Stimulated activated CD8-positive, alpha-beta memory T cell treated with anti-CD3 and anti-CD28 coated beads, Interleukin-4, amount 100 ng/mL, for 24 hours (primary cell): ENCODE data around the gene CBR3.

Experiments used
- DNase-seq: peaks from one replicate; pipeline ENCODE4 v3.0.0-alpha.2; 2020; ENCODE audit warnings: low read depth

Gene CBR3

DNA sequence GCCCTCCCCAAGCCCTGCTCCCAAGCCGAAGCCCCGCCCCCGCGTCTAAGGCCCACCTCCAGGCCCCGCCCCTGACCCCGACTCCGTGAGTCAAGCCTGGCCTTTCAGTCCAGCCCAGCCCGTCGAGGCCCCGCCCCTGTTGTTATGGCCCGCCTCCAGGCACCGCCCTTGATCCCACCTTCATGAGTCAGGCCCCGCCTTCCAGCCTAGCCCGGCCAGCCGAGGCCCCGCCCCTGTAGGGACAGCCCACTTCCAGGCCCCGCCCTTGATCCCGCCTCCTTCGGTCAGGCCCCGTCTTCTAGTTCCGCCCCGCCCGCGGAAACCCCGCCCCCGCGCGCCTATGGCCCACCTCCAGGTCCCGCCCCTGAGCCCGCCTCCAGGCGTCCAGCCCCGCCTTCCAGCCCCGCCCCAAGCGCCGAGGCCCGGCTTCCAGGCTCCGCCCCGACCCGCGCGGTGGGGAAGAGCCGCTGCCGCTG is 21.5 kb downstream of the CBR3 start:
- peak; percentile 100 for DNase-seq

DNA sequence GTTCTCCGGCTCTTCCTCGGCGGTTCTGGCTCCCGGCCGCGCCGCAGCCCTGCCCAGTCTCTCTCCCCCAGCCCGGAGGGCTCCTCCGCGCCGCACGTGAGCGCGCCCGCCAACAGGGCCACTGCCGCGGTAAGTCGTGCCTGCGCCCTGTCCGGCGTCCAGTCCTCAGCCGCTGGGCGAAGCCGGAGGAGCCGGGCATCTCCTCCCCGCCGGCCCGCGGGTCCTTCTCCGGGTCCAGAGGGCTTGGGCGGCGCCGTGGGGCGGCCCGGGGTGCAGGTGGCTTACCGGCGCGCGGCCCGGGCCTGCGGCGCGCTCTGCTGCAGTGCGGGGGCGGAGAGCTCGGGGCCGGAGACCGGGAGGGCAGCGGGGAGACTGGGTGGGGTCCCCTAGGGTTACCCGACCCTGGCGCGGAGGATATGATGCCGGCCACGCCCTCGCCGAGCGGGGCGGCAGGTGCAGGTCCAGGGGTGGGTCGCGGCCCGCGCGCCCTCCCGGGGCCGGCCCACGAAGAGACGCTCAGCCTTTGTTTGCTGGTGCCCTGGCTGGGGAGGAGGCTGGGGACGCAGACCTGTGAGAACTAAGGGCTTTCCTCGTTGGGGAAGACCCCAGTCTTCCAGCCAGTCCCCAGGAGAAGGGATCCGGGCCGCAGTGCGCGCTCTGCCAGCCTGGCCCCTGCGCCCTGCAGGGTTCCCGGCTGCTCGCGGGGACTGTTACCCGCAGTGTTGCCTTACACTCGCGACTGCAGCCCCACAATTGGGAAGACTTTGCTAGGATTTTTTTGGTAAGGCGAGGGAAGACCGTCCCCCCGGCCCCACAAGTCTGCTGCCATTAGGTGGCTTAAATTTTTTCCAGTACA is 22.2 kb downstream of the CBR3 start, which contains the start of gene DOP1B:
Gene DOP1B, plus strand, starts transcription at position 10 of the 856 bp plus-strand sequence. CDS start 7,910 bp downstream, outside the sequence.
- peak; percentile 19 for DNase-seq

DNA sequence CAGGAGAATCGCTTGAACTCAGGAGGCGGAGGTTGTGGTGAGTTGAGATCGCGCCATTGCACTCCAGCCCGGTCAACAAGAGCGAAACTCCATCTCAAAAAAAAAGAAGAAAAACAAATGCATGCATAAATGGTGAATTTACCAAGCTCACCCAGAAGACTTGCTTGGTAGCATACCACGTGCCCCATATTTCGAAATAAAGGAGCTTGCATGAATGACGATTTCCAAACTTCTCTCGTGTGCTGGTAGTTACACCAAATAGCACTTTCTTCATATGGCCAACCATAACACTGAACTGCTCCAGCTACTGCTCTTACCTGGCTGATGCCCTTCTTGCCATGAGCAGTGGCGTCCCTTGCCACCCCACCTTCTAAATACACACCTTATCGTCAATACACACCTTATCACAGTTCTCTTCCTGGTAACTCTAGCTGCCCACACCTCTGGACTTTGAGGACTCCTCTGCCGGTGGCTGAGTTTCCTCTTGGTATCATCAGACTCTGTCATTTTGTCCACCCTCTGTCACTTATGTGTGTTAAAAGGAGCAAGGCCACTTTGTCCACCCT is 24.6 kb downstream of the CBR3 start:
- DNase-seq = no peak

DNA sequence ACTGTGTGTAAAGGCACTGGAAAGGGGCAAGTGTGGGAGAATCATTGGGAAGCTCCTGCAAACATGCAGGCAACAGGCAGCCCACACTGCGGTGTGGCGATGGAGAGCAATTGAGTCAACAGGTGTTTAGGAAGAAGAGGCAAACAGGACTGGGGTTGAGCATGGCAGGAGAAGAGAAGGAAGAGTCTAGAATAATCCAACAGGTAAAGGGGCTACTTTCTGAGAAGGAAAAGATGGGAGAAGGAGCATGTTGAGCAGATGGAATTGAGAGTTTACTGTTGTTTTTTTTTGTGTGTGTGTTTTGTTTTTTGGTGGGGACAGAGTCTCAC is 25.9 kb downstream of the CBR3 start:
- no peak for DNase-seq

DNA sequence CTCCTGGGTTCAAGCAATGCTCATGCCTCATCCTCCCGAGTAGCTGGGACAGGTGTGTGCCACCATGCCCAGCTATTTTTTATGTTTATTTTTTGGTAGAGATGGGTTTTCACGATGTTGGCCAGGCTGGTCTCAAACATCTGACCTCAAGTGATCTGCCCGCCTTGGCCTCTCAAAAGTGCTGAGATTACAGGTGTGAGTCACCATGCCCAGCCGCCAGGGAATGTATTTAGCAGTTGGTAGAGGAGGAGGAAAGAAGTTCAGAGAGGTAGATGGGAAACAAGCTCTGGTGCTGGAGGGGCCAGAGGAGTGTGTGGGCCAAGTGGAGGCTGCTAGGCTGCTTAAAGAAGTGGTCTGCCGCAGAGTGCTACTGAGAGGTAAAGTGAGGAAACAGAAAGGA is 27.8 kb downstream of the CBR3 start:
- DNase-seq = no peak

DNA sequence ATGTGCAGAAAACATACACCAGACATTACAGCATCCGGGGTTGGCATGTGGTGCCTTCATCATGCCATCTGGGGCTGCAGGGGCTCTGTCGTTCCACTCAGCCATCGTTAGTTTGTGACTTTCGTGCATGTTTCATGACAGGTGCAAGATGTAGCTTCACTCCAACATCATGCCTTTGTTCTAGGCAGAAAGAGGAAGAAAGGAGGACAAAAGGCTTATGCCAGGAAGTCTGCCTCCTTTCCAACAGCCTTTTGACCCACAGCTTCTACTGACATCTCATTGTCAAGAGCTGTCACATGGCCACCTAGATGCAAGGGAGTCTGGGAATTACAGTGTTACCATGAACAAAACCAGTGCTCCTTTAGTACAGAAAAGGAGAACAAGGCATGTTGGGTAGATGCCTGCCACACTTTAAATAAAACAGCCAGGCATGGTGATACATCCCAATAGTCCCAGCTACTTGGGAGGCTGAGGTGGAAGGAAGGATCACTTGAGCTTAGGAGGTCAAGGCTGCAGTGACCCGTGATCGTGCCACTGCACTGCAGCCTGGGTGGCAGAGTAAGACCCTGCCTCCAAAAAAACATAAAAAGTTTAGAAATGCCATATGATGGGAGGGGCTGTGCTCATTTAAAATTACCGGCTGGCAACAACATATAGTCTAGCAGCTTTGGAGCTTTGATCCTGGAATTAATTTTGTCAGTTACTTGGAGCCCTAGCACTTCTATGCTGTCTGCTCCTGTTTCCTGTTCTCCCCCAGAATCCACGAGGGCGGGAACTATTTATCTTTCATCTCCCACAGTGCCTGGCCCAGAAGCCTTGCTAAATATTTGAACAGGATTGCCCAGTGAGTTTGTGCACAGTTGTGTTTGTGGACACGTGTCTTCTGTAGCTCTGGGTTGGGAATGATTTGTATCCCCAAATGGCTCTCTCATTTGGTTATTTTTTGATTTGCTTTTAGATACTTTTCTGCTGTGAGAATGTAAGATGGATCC is 29.2 kb downstream of the CBR3 start:
- DNase-seq = no peak

DNA sequence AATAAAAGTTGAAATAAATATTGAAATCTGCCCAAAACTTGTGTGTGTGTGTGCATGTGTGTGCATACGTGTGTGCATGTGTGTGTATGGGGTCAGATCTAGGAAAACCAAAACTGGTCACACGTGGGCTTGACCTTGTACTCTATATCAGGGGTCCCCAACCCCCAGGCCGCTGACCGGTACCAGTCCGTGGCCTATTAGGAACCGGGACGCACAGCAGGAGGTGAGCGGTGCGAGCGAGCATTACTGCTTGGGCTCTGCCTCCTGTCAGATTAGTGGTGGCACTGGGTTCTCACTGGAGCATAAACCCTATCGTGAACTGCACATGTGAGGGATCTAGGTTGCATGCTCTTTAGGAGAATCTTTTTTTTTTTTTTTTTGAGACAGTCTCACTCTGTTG is 30.5 kb downstream of the CBR3 start:
- DNase-seq = no peak

DNA sequence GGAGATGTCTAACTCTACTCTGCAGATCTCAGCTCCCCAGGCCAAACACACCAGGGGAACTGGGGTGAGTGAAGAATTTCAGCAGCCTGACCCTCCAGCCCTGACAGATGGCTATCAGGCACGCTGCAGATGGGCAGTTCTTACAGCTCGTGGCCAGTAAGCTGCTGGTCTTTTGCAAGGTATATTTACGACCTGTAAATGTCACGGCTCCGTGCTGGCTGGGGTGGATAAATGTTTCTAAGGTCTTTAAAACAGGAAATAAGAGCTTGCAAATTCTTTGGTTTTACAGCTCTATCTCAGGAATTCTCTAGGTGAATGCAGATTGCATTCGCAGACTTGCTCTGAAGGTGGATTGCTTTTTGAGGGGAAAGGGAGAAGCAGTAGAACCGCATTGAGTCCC is 31.8 kb downstream of the CBR3 start:
- no peak for DNase-seq

DNA sequence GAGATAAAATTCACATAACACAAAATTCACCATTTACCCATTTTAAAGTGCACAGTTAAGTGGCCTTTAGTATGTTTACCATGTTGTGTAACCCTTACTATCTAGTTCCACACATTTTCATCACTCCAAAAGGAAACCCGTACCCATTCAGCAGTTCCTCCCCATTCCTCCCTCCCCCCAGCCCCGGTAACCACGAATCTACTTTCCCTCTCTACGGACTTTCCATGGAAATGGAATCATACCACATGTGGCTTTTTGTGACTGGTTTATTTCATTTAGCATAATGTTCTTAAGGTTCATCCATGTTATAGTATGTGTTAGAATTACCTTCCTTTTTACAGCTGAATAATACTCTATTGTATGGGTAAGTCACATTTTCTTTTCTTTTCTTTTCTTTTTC is 32.7 kb downstream of the CBR3 start:
- no peak for DNase-seq

DNA sequence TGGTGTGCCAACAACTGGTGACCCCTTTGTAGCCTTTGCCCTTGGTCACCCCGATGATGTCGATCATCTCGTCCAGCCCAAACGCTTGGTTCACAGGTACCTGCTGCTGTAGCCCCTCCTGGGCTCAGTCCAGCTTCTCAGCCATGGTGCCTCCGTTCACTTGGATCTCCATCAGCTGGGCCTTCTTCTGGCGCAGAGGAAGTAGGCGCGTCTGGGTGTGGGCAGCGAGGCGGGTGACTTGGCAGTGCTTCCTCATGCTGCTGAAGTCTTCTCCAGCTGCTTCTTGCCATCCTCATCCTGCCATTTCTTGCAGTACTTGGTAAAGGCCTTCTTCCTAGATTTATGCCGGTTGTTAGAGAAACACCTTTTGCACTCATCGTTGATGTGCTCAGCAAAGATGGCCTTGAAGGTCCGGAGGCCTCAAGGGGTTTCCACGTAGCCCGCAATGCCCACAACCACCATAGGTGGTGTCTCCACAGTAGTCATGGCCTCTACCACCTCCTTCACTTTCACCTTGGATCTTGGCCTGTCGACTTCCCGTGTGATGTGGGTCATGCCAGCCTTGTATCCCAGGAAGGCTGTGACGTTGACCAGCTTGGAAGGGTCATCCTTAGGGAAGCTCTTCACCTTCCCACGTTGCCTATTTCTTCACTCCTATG is 34.7 kb downstream of the CBR3 start:
- DNase-seq = no peak

DNA sequence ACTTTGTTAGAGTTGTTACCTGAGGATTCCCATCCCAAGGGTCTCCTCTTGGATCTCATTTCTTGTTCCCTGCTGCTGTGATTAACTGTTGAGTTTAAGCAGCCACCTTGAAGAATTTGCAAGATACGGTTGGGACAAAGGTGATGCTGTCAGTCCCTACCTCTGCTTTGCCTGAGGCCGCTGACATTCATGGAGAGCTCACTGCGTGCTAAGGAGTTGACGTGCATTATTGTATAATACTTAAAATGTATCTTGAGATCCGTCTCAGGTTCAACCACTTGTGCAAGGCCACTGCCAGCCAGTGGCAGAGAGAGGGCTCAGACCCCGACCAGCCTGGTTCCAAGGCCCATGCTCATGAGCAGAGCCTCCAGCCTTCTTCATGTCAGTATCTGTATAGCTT is 35.9 kb downstream of the CBR3 start:
- no peak for DNase-seq

DNA sequence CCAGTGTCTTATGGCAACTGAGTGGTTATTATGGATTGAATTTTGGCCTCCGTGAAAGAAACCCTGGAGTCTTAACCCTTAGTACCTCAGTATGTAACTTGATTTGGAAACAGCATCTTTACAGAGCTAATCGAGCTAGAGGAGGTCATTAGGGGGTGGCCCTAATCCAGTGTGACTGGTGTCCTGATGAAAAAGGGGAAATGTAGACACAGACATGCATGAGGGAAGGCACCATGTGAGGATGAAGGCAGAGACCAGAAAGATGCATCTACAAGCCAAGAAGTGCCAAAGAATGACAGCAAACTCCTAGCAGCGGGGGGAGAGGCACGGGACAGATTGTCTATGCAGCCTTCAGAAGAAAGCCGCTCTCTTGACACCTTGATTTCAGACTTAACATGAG is 36.5 kb downstream of the CBR3 start:
- DNase-seq = no peak

DNA sequence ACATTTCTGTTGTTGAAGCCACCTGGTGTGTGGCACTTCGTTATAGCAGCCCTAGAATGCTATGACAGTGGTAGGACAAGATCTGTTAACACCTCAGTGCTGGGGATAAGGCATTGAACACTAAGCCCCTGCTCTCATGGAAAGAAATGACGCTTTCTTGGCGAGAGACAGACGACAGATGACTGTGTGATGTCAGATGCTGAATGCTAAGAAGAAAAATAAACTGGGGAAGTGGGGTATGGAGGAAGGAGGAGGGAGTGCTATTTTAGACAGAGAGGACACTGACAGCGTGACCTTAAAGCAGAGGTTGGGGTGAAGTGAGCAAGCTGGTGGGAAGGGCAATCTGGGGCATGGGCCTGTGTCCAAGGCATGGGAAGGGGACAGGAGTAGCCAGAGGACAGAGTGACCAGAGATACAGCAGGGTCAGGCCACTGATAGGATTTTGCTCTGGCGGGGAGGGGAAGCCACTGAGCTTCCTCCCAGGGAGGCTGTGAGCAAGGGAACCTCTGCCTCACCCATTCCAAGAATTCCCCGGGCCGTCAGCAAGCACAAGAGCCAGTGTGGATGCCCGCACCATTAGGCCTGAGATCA is 37.0 kb downstream of the CBR3 start:
- DNase-seq = no peak

DNA sequence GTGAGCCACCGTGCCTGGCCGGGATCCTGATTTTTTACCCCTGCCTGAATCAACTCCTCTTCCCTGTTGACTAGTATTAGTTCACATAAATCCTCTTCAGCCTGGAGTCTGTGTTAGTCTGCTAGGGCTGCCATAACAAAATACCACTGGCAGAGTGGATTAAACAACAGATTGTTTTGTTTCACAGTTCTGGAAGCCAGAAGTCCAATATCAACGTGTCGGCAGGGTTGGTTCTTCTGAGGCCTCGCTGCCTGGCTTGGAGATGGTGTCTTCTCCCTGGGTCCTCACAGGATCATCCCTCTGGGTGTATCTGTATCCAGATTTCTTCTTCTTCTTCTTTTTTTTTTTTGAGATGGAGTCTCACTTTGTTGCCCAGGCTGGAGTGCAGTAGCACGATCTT is 39.9 kb downstream of the CBR3 start:
- no peak for DNase-seq

DNA sequence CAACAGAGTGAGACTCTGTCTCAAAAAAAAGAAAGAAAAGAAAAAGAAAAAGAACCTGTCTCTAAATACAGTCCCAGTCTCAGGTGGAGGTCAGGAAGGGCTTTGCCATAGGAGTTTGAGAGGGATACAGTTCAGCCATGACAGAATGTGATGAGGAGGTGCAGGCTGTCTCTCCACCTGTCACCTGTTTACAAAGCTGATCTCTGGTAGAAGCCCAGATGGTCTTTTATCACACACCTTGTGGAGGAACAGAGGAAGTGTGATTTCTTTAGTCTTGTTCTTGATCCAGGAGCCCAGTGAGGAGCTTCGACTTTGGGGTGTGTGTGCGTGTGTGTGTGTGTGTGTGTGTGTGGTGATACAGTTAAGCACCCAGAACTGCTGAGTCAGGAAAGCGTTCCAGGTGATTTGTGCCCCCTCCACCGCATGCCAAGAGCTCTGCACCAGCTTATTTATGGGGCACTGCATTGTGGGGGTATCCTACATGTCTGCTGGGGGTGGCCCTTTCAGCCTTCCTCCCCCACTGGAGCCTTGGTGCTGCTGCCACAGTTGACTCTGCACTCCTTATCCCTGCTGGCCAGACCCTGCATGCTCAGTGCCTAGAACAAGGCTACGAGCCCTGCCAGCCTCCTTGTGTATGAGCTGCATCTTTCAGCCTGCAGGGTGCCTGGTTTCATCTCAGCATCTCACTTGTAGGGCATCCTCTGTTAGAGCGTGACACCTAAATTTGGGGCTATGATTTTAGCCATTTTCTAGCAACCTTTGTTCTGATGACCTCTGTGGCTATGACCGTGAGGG is 41.1 kb downstream of the CBR3 start:
- DNase-seq = no peak

DNA sequence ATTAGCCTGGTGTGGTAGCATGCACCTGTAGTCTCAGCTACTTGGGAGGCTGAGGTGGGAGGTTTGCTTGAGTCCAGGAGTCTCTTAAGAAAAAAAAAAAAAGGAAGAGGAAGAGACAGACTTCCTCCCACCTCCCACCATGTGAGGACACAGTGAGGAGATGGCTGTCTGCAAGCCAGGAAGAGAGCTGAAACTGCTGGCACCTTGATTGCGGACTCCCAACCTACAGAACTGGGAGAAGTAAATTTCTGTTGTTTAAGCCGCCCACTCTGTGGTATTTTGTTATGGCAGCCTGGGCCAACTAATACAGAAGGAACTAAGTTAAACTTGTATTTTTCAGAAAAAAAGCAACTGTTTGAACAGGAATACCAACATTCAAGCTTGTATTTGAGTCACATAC is 43.5 kb downstream of the CBR3 start:
- no peak for DNase-seq

DNA sequence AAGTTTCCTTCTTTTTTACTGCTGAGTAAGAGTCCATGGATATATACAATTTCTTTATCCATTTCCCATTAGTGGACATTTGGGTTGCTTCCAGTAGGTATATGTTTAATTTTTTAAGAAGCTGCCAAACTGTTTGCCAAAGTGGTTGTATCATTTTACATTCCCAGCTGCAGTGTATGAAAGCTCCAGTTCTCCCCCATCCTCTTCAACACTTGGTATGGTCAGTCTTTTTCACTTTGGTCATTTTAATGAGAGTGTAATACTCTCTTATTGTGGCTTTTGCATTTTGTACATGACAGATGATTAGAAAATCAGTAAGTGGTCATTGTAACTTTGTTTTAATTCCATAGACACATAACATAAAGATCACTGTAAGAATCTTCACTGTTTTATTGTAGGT is 44.3 kb downstream of the CBR3 start:
- no peak for DNase-seq

DNA sequence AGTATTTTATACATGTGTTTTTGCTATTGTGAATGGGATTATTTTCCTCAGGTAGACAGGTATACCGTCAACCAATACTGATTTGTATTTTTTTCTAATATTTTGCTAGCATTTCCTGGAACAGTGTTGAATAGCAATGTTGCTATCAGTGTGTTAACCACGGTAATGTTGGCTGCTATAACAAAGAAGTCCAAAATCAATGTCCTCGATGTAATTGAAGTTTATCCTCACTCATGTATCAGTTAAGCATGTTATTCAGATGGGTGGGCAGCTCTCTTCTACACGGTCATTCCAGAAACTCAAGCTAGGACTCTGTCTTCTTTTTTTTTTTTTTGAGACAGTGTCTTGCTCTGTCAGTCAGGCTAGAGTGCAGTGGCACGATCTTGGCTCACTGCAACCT is 46.1 kb downstream of the CBR3 start:
- DNase-seq = no peak

DNA sequence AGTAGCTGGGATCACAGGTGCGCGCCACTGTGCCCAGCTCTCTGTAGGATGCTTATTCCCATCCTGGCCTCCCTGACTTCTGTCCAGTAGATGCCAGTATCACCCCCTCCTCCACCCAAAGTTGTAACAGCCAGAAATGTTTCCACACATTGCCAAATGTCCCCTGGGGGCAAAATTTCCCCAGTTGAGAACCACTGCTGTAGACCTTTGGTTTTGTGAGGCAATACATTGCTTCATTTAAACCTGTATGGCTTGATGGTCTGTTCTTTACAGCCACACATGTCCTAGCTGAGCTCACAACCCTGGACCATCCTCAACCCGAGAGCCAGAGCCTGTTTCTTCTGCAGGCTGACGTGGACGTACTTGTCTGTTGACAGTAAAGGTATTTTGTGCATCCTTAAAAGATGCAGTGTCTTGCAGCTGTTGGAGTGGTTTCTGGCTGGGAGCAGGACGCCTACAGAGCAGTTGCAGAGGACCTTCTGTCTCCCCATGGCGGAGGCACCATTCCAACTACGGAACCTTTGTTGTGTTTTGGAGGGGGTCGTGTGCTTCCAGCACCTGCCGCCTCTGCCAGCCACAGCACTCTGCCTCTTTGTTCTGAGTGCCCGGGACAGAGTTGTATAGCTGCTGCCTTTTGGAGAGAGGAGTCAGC is 48.4 kb downstream of the CBR3 start:
- no peak for DNase-seq

DNA sequence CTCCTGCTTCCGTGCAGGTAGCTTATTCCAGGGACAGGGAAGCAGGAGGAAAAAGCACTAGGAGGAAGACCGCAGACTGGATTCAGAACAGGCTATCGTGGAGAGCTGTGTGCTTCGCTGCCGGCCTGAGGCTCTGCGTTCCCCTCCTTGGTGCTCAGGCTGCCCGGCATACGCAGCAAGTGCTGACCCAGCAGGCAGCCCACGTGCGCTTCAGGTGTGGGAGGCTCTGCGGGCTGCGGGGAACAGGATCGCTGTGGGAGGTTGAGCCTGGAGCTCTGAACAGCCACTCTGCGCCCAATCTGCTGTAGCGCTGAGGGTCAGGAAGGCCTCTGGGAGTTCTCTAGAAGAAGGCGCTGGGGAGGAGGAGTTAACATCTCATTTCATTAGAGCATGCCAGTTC is 49.7 kb downstream of the CBR3 start:
- DNase-seq = no peak
